ENCODE results near the gene GOT1.

- no peak for TF ChIP-seq CTCF (conservative IDR thresholded peaks at IDR 0.05; ENCODE audit: low read depth, low read length)
- no peak for TF ChIP-seq EZH2 (IDR thresholded peaks at IDR 0.05; ENCODE audit: low read length, unreplicated experiment)
Measured at GRCh38 chr10:99419688-99420087, 10.7 kb downstream of the GOT1 start.
